C1 segment of cervical spinal cord (tissue), 14 donors: Measurements from ENCODE around the gene CYP2D6.
"Not testable (repeated sequence)": the region's sequence is repeated elsewhere in the genome, so short reads cannot be mapped to it uniquely, and the experiment has no call there.

ENCODE experiments used
- DNase-seq, 14 donors: peaks; one replicate each; lab custom pipeline; 2025; lab: John Stamatoyannopoulos, UW

The CYP2D6 gene

GRCh38 chr22:42158456-42159132 lies 28.0 kb upstream of the CYP2D6 start:
- no peak for DNase-seq

GRCh38 chr22:42156598-42156997 lies 26.0 kb upstream of the CYP2D6 start:
- DNase-seq, result no peak

- no peak for DNase-seq
Measured at GRCh38 chr22:42156121-42156520, 25.5 kb upstream of the CYP2D6 start.

DNA sequence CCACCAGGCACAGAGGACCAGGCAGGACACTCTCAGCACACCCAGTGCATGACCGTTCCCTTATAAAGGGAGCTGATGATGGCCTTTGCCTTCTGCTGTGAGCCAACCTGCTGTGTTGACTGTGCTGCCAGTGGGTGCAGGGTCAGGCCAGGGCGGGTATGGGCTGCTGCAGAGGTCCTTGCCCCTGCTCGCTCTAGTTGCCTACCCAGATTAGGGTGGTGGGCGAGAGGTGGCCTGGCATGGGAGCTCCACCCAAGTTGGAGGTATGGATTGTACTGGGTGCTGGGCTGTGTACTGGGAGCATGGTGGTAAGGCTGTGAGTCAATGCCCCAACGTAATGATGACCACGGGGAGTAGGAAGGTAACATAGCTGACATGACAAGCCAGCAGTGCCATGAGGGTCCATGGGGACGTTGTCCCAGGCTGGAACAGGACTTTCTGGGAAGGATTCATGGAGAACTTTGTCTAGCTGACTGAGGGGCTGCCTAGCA lies 24.5 kb upstream of the CYP2D6 start:
- DNase-seq, result no peak

DNA sequence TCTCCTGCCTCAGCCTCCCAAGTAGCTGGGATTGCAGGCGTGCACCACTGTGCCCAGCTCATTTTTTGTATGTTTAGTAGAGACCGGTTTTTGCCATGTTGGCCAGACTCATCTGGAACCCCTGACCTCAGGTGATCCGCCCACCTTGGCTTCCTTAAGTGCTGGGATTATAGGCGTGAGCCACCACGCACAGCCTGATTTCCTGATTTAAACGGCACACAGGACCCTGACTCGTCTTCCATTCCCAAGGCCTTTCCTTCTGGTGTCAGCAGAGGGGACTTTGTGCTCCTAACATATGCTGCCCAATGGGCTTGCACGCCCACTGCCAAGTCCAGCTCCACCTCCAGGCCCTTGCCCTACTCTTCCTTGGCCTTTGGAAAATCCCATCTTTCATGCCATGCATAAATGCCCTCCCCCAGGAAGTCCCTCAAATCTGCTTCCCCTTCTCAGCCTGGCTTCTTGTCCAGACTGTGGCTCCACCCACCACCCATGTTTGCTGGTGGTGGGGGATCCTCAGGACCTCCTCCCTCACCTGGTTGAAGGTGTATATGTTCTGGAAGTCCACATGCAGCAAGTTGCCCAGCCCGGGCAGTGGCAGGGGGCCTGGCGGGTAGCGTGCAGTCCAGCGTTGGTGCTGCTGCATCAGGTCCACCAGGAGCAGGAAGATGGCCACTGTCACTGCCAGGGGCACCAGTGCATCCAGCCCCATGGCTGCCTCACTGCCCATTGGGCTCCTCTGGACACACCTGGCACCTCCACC lies 23.9 kb upstream of the CYP2D6 start:
- DNase-seq, result no peak

- no peak for DNase-seq
Measured at GRCh38 chr22:42152661-42153270, 22.2 kb upstream of the CYP2D6 start.

DNA sequence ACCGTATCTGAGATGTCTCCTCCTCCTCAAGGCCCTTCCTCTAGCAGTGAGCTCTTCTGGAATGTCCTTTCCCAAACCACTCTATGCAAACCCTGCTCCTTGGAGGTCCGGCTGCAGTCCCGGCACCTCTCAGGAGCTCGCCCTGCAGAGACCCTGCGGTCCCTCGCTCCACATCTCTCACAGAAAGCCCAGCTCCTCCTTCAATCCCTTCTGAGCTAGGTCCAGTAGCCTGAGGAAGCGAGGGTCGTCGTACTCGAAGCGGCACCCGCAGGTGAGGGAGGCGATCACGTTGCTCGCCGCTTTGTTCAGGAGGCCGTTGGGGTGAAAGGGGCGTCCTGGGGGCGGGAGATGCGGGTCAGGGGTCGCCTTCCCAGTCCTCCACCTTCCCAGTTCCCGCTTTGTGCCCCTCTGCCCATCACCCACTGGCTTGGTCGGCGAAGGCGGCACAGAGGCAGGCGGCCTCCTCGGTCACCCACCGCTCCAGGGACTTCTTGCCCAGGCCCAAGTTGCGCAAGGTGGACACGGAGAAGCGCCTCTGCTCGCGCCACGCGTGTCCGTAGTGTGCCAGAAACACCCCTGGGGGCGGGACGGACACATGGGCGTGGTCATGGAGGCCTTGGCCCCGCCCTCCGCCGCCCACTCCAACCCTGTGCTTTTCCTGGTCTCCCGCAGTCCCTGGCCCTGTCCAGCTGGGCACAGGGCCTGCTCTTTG lies 21.5 kb upstream of the CYP2D6 start:
- DNase-seq, result no peak

- no peak for DNase-seq
Measured at GRCh38 chr22:42150727-42151590, 20.3 kb upstream of the CYP2D6 start.

- DNase-seq, result not testable (repeated sequence)
Measured at GRCh38 chr22:42149798-42150197, 19.2 kb upstream of the CYP2D6 start.

- no peak for DNase-seq
Measured at GRCh38 chr22:42145175-42145574, 14.6 kb upstream of the CYP2D6 start.

- DNase-seq, result not testable (repeated sequence)
Measured at GRCh38 chr22:42143859-42144822, 13.5 kb upstream of the CYP2D6 start.

- DNase-seq, result no peak
Measured at GRCh38 chr22:42142771-42143461, 12.3 kb upstream of the CYP2D6 start.

DNA sequence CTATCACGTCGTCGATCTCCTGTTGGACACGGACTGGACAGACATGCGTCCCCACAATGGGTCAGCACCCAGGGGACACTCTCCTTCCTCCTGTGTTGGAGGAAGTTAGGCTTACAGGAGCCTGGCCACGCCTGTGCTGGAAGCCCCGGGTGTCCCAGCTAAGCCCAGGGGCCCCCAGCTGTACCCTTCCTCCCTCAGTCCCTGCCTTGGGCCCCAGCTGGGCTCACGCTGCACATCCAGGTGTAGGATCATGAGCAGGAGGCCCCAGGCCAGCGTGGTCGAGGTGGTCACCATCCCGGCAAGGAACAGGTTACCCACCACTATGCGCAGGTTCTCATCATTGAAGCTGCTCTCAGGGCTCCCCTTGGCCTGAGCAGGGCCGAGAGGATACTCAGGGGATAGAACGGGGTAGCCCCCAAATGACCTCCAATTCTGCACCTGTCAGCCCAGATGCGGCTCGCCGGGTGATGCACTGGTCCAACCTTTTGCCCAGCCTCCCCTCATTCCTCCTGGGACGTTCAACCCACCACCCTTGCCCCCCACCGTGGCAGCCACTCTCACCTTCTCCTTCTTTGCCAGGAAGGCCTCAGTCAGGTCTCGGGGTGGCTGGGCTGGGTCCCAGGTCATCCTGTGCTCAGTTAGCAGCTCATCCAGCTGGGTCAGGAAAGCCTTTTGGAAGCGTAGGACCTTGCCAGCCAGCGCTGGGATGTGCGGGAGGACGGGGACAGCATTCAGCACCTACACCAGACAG lies 10.9 kb upstream of the CYP2D6 start:
- DNase-seq, result not testable (repeated sequence)

DNA sequence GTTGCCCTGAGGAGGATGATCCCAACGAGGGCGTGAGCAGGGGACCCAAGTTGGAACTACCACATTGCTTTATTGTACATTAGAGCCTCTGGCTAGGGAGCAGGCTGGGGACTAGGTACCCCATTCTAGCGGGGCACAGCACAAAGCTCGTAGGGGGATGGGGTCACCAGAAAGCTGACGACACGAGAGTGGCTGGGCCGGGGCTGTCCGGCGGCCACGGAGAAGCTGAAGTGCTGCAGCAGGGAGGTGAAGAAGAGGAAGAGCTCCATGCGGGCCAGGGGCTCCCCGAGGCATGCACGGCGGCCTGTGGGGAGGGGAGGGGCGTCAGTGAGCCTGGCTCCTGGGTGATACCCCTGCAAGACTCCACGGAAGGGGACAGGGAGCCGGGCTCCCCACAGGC lies 9.5 kb upstream of the CYP2D6 start:
- DNase-seq, result not testable (repeated sequence)

DNA sequence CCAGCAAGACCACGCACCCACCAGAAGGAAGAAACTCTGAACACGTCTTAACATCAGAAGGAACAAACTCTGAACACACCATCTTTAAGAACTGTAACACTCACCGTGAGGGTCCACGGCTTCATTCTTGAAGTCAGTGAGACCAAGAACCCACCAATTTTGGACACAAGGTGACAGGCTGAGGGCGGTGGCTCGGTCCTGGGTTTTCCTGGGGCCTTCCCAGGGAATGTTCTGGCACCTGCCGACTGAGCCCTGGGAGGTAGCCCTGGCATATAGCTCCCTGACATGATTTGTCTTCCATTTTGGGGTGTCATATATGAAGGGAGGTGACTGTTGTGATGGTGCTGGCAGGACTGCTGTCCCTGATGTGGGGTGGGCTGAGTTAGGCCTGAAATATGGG lies 8.9 kb upstream of the CYP2D6 start:
- not testable (repeated sequence) for DNase-seq

DNA sequence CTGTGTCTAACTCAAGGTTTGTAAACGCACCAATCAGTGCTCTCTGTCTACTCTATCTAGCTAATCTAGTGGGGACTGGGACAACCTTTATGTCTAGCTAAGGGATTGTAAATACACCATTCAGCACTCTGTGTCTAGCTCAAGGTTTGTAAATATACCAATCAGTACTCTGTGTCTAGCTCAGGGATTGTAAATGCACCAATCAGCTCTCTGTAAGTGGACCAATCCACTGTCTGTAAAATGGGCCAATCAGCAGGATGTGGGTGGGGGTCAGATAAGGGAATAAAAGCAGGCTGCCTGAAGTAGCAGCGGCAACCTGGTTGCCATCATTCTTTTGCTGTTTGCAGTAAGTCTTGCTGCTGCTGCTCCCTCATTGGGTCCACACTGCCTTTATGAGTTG lies 8.4 kb upstream of the CYP2D6 start:
- no peak for DNase-seq

DNA sequence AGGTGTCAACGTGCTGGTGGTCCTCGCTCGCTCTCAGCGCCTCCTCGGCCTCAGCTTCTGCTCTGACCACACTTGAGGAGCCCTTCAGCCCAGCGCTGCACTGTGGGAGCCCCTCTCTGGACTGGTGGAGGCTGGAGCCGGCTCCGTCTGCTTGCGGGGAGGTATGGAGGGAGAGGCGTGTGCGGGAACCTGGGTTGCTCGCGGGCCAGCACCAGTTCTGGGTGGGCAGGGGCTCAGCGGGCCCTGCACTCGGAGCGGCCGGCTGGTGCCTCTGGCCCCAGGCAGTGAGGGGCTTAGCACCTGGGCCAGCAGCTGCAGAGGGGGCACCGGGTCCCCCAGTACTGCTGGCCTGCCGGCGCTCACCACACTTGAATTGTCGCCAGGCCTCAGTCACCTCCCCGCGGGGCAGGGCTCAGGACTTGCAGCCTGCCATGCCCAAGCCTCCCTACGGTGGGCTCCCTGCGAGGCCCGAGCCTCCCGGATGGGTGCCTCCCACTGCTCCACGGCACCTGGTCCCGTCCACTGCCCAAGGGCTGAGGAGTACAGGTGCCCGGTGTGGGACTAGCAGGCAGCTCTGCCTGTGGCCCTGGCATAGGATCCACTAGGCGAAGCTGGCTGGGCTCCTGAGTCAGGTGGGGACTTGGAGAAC lies 7.6 kb upstream of the CYP2D6 start:
- no peak for DNase-seq

DNA sequence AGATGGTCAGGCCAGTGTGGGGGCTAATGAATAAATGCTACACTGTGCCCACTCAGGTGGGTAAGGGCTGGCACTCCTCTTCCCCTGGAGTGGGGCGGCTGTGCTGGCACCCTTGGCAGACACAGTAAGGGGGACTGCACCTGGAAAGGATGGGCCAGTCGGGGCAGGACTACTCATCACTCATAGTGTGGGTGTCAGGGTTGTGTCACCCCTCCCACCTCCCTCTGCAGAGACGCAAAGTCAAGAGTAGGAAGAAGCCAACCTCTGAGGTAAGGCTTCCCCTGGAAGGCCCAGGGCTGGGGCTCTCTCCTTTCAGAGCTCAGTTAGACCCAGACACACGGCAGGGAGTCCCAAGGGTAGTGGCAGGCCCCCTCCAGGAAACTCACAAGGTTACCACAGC lies 5.1 kb upstream of the CYP2D6 start:
- DNase-seq, result not testable (repeated sequence)
